Right lobe of liver (tissue), 6 donors: ENCODE measurements around the gene TDRD12. TPM values are rescaled to one million over a fixed set of nuclear protein-coding genes. Genes with fewer than 3 reads are reported as not detected.

Experiments
- ATAC-seq, 4 donors: fragments of 200-7000 bp; cut with Tn5 transposase; one replicate each; pipeline ENCODE4 v1.9.1; 2020; ENCODE audit warnings: mild to moderate bottlenecking in 4 of 4, moderate library complexity in 4 of 4
- DNase-seq, 3 donors: peaks; one replicate each; pipeline ENCODE4 v3.0.0-alpha.2; 2020
- H3K27ac ChIP-seq, 3 donors: fragments of 200-600 bp; one replicate each; pipeline ENCODE4 v1.8.0; 2022
- H3K27me3 ChIP-seq, 2 donors: fragments of 200-600 bp; one replicate each; pipeline ENCODE4 v1.8.0; 2022
- H3K36me3 ChIP-seq, 4 donors: fragments of 200-600 bp; sonication (generic) in 1 of 4; one replicate each; pipeline versions ENCODE4 v1.5.1 to v1.8.0; 2017 to 2022; ENCODE audit warnings: control low read depth in 1 of 4
- H3K4me1 ChIP-seq, 4 donors: fragments of 200-600 bp; sonication (generic) in 1 of 4; one replicate each; pipeline versions ENCODE4 v1.5.1 to v1.8.0; 2017 to 2022; ENCODE audit warnings: control low read depth in 1 of 4
- H3K4me3 ChIP-seq, 3 donors: fragments of 200-600 bp; one replicate each; pipeline ENCODE4 v1.8.0; 2022
- H3K9me3 ChIP-seq, 4 donors: fragments of 200-600 bp; sonication (generic) in 1 of 4; one replicate each; pipeline versions ENCODE4 v1.5.1 to v1.8.0; 2017 to 2022; ENCODE audit warnings: control low read depth in 1 of 4
- CTCF ChIP-seq, 4 donors: fragments of 200-600 bp in 3 of 4; fragments of 450-650 bp in 1 of 4; IDR thresholded peaks; one replicate each; pipeline versions ENCODE4 v1.5.1 to v1.8.0; 2016 to 2022; ENCODE audit warnings: antibody characterized with exemption in 4 of 4, mild to moderate bottlenecking in 2 of 4
- POLR2A ChIP-seq: fragments of 450-650 bp; IDR thresholded peaks from one replicate; pipeline ENCODE4 v1.6.1; 2017; ENCODE audit warnings: antibody characterized with exemption, mild to moderate bottlenecking
- WGBS: methylation state at CpG from one replicate; pipeline ENCODE4 v1.1.6; 2018; ENCODE audit warnings: low coverage, low lambda C conversion rate; ENCODE audit not compliant: insufficient coverage; ENCODE audit errors: missing lambda C conversion rate; 5-methylcytosine and 5-hydroxymethylcytosine counted together
- intact Hi-C, 2 donors: fragments of 100-400 bp; cut with DNase I; formaldehyde crosslinking; loops; one replicate each; pipeline versions ENCODE4 v1.11.2 to v1.14.1; 2022
- total RNA-seq, 6 experiments: library from RNA; depleted of rRNA in 2 of 6; stranded (reverse); fragments of >200 nt in 2 of 6; fragmentation: NEBNext Ultra II Directional in 3 of 6; extraction: Animal tissue kit (Norgen Biotek cat#: 25700) in 3 of 6; gene quantifications; one replicate each; pipeline versions ENCODE4 v1.1.0 to v1.2.4, GENCODE V29; 2016 to 2023
- donor health status: DM: no; HTN: yes; CAD: no.
- donor health status: DM: no; HTN: no; CAD: no.
- donor health status: DM: no; HTN: no; CAD: no.
- donor health status: DM: no; HTN: yes; CAD: no.
- donor health status: DM: no; HTN: yes; CAD: no.

The TDRD12 gene
- total RNA-seq, 6 experiments from 2014 or later = 0.17 TPM; not detected in 5

DNA sequence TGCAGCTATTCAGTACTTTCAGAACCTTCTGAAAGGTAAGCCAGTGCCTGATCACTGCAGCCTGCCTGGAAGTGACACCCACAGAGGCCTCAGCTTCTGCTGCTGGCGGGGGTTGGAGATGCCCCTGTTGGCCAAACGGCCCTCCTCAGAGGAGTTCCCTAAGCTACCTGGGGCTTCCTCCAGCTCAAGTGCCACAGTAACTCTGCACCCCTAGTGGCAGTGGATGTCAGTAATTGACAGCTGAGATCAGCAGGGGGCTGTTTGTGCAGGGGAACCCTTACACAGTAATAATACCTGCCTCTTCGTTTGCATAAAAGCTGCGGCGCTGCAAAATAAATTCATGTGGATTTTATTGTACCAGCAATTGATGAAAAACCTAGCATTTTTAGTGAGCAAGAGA is 28.9 kb downstream of the TDRD12 start:
- no peaks in the 10 kb centered on the region for H3K36me3 ChIP-seq
- H3K4me1 ChIP-seq = no peaks in the 10 kb centered on the region
- no peak overlapping the region for H3K4me3 ChIP-seq
- H3K9me3 ChIP-seq = no peaks in the 10 kb centered on the region
- no peak for ATAC-seq
- TF ChIP-seq POLR2A = no peak
- no peak for TF ChIP-seq CTCF (IDR thresholded peaks at IDR 0.05)
- no peak for DNase-seq
- WGBS = 75% methylated on average over 3 of the region's 5 CpGs
- no peaks in the 10 kb centered on the region for H3K27me3 ChIP-seq
- no peak overlapping the region for H3K27ac ChIP-seq
- intact Hi-C loops = no loop called here

DNA sequence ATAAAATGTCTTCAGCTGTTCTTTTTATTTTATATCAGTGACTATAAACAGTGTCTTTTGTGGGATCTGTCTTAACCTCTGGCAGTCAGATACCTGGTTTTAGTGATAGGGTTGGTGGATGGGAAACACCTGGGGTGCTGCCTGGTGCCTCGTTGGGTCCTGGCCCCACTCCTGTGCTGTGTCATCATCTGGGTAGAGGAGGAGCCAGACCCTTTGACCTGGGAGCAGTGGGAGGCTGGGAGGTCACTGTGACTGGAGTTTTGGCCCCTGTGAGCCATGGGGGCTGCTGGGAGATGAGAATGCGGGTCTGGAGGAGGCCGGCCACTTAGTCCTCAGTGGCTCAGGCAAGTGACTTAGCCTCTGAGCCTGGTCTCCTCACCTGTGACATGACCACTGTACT is 29.4 kb downstream of the TDRD12 start:
- TF ChIP-seq POLR2A (no peak), CTCF (IDR thresholded peaks at IDR 0.05) (no peak)
- ATAC-seq (no peak), DNase-seq (no peak)
- intact Hi-C loops = no loop called here
- 40% methylated on average over 2 of the region's 3 CpGs for whole genome bisulfite sequencing
- Histone ChIP-seq H3K4me1 (no peaks in the 10 kb centered on the region), H3K9me3 (no peaks in the 10 kb centered on the region), H3K27me3 (no peaks in the 10 kb centered on the region), H3K27ac (no peak overlapping the region), H3K4me3 (no peak overlapping the region), H3K36me3 (no peaks in the 10 kb centered on the region)

DNA sequence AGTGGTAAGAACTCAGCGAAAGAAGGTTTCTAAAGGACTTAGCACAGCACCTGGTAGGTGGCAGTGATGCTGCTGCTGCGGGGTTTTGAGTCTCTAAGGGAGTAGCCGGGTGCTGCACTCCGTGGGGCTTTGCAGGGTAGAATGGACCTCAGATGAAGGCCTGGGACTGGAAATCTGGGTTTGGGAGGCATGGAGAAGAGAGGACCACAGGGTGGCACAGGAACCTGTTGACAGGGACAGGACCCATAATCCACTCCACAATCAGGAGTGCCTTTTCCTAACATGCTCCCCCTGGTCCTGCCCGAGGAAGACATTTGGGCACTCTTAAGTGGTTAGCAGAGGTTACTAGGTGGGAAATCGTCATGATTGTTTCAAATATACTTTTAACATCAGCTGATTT is 29.8 kb downstream of the TDRD12 start:
- no peak for DNase-seq
- WGBS = 40% methylated on average over 3 of the region's 6 CpGs
- intact Hi-C loops = no loop called here
- TF ChIP-seq POLR2A (no peak), CTCF (IDR thresholded peaks at IDR 0.05) (no peak)
- Histone ChIP-seq H3K27ac (no peak overlapping the region), H3K4me3 (no peak overlapping the region), H3K9me3 (no peaks in the 10 kb centered on the region), H3K36me3 (no peaks in the 10 kb centered on the region), H3K27me3 (no peaks in the 10 kb centered on the region), H3K4me1 (no peaks in the 10 kb centered on the region)
- no peak for ATAC-seq

GRCh38 chr19:32750441-32751055 is 31.0 kb downstream of the TDRD12 start:
- WGBS = 46% methylated on average over 4 of the region's 4 CpGs

More at GRCh38 chr19:32750441-32751055, 31.0 kb downstream of the TDRD12 start:
- Histone ChIP-seq H3K27me3 (no peaks in the 10 kb centered on the region), H3K4me3 (no peak overlapping the region), H3K36me3 (no peaks in the 10 kb centered on the region), H3K9me3 (no peaks in the 10 kb centered on the region), H3K27ac (no peak overlapping the region), H3K4me1 (no peaks in the 10 kb centered on the region)
- ATAC-seq (no peak), DNase-seq (no peak)
- no peak for TF ChIP-seq CTCF (IDR thresholded peaks at IDR 0.05)
- no peak for TF ChIP-seq POLR2A
- intact Hi-C loops = no loop called here
